Endothelial cell of coronary artery (primary cell): ENCODE results near the gene MC1R. TPM values are rescaled to one million over a fixed set of nuclear protein-coding genes. Genes with fewer than 3 reads are reported as not detected.

Source experiments
- total RNA-seq: library from RNA; depleted of rRNA; stranded (reverse); fragments of >200 nt; gene quantifications from 2 replicates; pipeline ENCODE4 v1.2.3, GENCODE V29; 2014

MC1R gene
- total RNA-seq = 2.1 and 2.9 TPM in 2 replicates

GRCh38 chr16:89918453-89919347, at the start of gene MC1R:
TSS of gene MC1R (plus strand) at chr16:89918862. CDS start at chr16:89919259, 397 bp downstream.

GRCh38 chr16:89873109-89873971, 45.3 kb upstream of the MC1R start, which contains the start of gene TCF25:
TSS of gene TCF25 (plus strand) at chr16:89873592. CDS start at chr16:89873668, 76 bp downstream.

GRCh38 chr16:89922884-89923639, 4.4 kb downstream of the MC1R start, which contains the start of gene TUBB3:
TSS of gene TUBB3 (plus strand) at chr16:89923342. CDS start at chr16:89923402, 60 bp downstream.

Other genes with a start within 250 kb of the MC1R start
- 34.8 and 54.9 TPM in 2 replicates for gene CDK10, start 232.2 kb upstream of the MC1R start, total RNA-seq
- 12.8 and 17.4 TPM in 2 replicates for gene SPATA2L, start 217.2 kb upstream of the MC1R start, total RNA-seq
- 6.0 and 6.7 TPM in 2 replicates for gene VPS9D1, start 198.0 kb upstream of the MC1R start, total RNA-seq
- 20.2 and 30.4 TPM in 2 replicates for gene ZNF276, start 197.3 kb upstream of the MC1R start, total RNA-seq
- gene FANCA, start 102.2 kb upstream of the MC1R start, total RNA-seq = 6.8 and 14.5 TPM in 2 replicates
- gene SPIRE2, start 90.4 kb upstream of the MC1R start, total RNA-seq = 0.45 and 0.66 TPM in 2 replicates
- gene TCF25, start 45.3 kb upstream of the MC1R start, total RNA-seq = 187 and 192 TPM in 2 replicates
- 157 and 335 TPM in 2 replicates for gene TUBB3, start 4.5 kb downstream of the MC1R start, total RNA-seq
- 122 and 133 TPM in 2 replicates for gene DEF8, start 29.9 kb downstream of the MC1R start, total RNA-seq
- gene DBNDD1, start 100.6 kb downstream of the MC1R start, total RNA-seq = 9.5 and 11.3 TPM in 2 replicates
- not detected in 2 replicates for gene PRDM7, start 158.5 kb downstream of the MC1R start, total RNA-seq